Right cardiac atrium (tissue), 5 donors: Measurements from ENCODE around the gene TMEM121B. TPM values are rescaled to one million over a fixed set of nuclear protein-coding genes. Genes with fewer than 3 reads are reported as not detected.

Experiments used
- ATAC-seq, 2 donors: fragments of 200-7000 bp; cut with Tn5 transposase; one replicate each; pipeline versions ENCODE4 v1.8.0 to v1.9.1; 2020; ENCODE audit warnings: moderate library complexity in 2 of 2, mild to moderate bottlenecking in 1 of 2
- DNase-seq, 3 donors: peaks; one replicate each; pipeline ENCODE4 v3.0.0-alpha.2; 2020
- H3K27ac ChIP-seq: one replicate; pipeline ENCODE4 v1.5.1; 2013; ENCODE audit warnings: mild to moderate bottlenecking, low read length, control low read depth, moderate library complexity
- H3K27me3 ChIP-seq: one replicate; pipeline ENCODE4 v1.6.1; 2013; ENCODE audit not compliant: control insufficient read depth, insufficient read depth
- H3K4me1 ChIP-seq: one replicate; pipeline ENCODE4 v1.6.1; 2013; ENCODE audit warnings: low read length; ENCODE audit not compliant: control insufficient read depth, insufficient read depth
- H3K4me3 ChIP-seq: one replicate; pipeline ENCODE4 v1.5.1; 2013; ENCODE audit warnings: low read length, control low read depth
- H3K9me3 ChIP-seq: one replicate; pipeline ENCODE4 v1.6.1; 2013; ENCODE audit warnings: low read length; ENCODE audit not compliant: control insufficient read depth
- WGBS: extraction: QIAGEN DNeasy Blood & Tissue Kit; methylation state at CpG from one replicate; pipeline ENCODE4 v1.1.7; 2013; 5-methylcytosine and 5-hydroxymethylcytosine counted together
- intact Hi-C, 4 donors: fragments of 100-400 bp; cut with DNase I; formaldehyde crosslinking; loops; one replicate each; pipeline versions ENCODE4 v1.11.0 to v1.14.0; 2022 to 2023
- polyA plus RNA-seq: library from polyadenylated mRNA; stranded (reverse); fragments of 200-250 nt; gene quantifications from one replicate; pipeline ENCODE4 v1.2.3, GENCODE V29; 2013
- total RNA-seq, 4 donors: library from RNA; stranded (reverse); fragmentation: NEBNext Ultra II Directional; extraction: Animal tissue kit (Norgen Biotek cat#: 25700); gene quantifications; one replicate each; pipeline ENCODE4 v1.2.1, GENCODE V29; 2021
- donor health status: healthy with polysubstance abuse.
- donor health status: DM: no; HTN: yes; CAD: no.
- donor health status: DM: no; HTN: no; CAD: no.
- donor health status: DM: no; HTN: yes; CAD: no; lungs with severe emphysema.
- donor health status: DM: yes; HTN: yes; CAD: no.

TMEM121B gene
- total and polyA plus RNA-seq, 5 donors, result 0.56 to 1.9 (median 1.1) TPM

DNA sequence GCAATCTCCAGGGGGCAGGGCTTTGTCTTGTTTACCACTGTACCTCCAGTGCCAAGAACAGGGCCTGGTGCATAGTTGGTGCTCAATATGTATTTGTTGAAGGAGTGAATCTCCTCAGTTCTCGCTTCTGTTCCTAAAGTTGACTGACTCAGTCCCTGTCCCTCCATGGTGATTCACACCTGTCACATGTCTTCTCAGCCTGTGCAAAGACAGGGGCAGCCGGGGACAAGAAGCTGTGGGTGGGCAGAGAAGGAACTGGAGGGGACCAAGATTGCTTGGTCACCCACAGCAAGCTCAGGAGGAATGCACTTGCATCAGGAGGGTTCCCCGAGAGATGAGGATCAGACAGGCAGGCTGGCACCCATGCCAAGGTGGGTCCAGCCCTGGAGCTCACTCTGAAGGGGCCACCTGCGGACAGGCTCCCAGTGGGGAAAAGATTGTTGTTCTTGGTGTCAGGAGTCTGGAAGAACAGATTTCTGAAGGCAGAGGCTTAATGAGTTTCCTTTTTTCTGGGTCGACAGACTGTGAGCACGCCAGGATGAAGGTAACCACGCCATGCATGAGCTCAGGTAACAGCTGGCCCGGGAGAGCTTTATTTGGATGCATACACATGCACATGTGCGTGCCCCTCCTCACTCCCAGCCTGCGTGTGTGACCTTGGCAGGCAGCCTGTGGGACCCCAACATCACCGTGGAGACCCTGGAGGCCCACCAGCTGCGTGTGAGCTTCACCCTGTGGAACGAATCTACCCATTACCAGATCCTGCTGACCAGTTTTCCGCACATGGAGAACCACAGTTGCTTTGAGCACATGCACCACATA lies 19.5 kb downstream of the TMEM121B start:
- H3K4me3 ChIP-seq, result no peak overlapping the region
- intact Hi-C loops, result no loop called here
- H3K9me3 ChIP-seq, result no peaks in the 10 kb centered on the region
- H3K27me3 ChIP-seq, result no peaks in the 10 kb centered on the region
- H3K27ac ChIP-seq, result no peak overlapping the region
- DNase-seq (no peak), ATAC-seq (no peak)
- H3K4me1 ChIP-seq, result no peaks in the 10 kb centered on the region
- 89% methylated on average over 14 of the region's 14 CpGs for WGBS

DNA sequence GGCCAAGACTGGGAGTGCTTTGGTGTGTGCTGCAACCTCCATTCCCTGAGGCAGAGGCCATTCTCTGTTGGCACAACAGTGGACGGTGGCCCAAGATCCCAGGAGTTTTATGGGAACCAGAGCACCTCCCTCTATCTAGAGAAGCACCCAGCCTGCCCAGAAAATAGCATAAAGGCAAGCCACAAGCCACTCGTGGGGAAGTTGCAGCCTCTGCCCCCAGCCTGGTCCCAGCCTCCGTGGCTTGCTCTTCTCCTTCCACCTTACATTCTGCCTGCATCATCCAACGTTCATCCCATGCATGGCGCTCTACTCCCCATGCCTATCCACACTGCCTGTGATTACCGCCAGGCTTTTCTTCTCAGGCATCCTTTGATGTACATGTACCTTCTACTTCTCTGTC lies 20.5 kb downstream of the TMEM121B start:
- Histone ChIP-seq H3K27ac (no peak overlapping the region), H3K4me1 (no peaks in the 10 kb centered on the region), H3K4me3 (no peak overlapping the region), H3K27me3 (no peaks in the 10 kb centered on the region), H3K9me3 (no peaks in the 10 kb centered on the region)
- ATAC-seq (no peak), DNase-seq (no peak)
- 76% methylated on average over 6 of the region's 6 CpGs for WGBS
- intact Hi-C loops, result no loop called here

DNA sequence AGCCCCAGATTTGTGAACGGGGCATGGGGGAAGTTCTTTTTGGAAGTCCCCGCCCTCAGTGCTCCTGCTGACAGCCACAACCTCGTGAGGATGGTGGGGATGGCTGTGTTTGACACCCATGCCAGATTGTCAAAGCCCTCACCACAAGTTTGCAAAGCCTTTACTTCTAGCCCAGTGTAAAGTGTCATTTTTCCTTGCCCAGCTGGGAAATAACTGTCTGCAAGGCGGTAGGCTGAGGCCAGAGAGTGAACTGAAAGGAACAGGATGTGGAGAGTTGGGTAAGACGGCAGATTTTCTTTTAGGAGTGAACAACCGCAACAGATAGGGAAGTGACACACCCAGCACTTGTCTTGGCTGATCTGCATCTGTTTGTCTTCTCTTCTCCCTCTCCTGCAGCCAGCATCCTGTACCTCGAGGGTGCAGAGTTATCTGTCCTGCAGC lies 22.8 kb downstream of the TMEM121B start:
- ATAC-seq (peak; percentile 70 to 71), DNase-seq (peak in 1 of 3 donors; percentile 63)
- Histone ChIP-seq H3K9me3 (no peaks in the 10 kb centered on the region), H3K4me3 (no peak overlapping the region), H3K4me1 (no peaks in the 10 kb centered on the region), H3K27me3 (no peaks in the 10 kb centered on the region), H3K27ac (no peak overlapping the region)
- 67% methylated on average over 7 of the region's 7 CpGs for WGBS
- intact Hi-C loops, result no loop called here

DNA sequence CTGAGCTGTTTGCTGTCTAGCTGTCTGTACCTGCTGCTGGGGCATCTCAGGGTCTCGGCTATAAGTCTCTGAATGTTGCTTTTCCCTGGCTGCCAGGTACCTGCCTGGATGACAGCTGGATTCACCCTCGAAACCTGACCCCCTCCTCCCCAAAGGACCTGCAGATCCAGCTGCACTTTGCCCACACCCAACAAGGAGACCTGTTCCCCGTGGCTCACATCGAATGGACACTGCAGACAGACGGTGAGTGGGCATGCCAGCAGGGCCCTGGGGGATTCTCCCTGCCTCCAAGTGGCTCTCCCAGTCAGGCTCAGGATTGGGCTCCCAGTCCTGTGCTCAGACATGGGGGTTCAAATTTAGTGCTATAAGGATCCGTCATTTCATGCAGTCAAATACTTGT lies 23.5 kb downstream of the TMEM121B start:
- no peaks in the 10 kb centered on the region for H3K9me3 ChIP-seq
- intact Hi-C loops, result no loop called here
- ATAC-seq (no peak), DNase-seq (no peak)
- H3K27ac ChIP-seq, result no peak overlapping the region
- H3K4me1 ChIP-seq, result no peaks in the 10 kb centered on the region
- 84% methylated on average over 6 of the region's 6 CpGs for WGBS
- H3K27me3 ChIP-seq, result no peaks in the 10 kb centered on the region
- H3K4me3 ChIP-seq, result no peak overlapping the region

DNA sequence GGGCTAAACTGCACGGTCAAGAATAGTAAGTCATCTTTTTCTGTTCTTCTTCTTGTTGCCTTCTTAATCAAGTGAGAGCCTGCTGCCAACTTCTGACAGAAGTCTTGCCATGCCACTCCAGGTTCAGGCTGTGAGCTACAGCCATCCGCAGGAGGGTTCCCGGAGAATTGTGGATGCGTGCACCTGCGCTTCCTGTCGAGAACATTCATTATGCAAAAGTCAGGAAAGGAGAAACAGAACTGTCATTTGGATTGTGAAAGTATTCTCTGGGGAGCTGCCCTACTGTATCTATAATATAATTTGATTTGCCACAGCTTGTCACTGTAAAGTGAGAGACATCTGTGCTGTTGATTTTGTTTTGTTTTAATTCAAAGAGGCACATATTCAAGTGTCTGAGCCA lies 24.1 kb downstream of the TMEM121B start:
- no peaks in the 10 kb centered on the region for H3K27me3 ChIP-seq
- 78% methylated on average over 6 of the region's 6 CpGs for WGBS
- H3K4me3 ChIP-seq, result no peak overlapping the region
- intact Hi-C loops, result no loop called here
- no peaks in the 10 kb centered on the region for H3K9me3 ChIP-seq
- ATAC-seq, result no peak
- DNase-seq, result no peak
- no peak overlapping the region for H3K27ac ChIP-seq
- H3K4me1 ChIP-seq, result no peaks in the 10 kb centered on the region

DNA sequence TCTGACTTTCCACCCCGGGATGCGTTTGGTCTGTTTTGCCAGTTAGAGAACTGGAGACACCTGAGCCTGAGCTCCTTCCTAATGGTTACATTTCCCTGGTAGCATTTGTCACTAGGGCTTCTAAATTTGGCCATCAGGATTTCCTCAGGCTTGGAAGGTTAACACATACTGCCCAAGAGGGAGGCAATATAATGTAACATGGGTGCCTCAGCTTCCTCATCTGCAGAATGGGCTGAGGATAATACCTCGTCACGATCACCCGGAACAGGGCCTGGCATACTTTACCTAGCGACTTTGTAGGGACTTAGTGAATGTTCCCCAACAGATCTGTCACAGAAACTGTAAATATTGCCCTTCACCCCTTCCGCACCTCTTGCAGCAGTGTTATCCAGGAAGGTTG lies 25.1 kb downstream of the TMEM121B start:
- WGBS, result 93% methylated on average over 7 of the region's 7 CpGs
- intact Hi-C loops, result no loop called here
- H3K27ac ChIP-seq, result no peak overlapping the region
- no peaks in the 10 kb centered on the region for H3K27me3 ChIP-seq
- ATAC-seq, result no peak
- DNase-seq, result no peak
- H3K9me3 ChIP-seq, result no peaks in the 10 kb centered on the region
- no peak overlapping the region for H3K4me3 ChIP-seq
- H3K4me1 ChIP-seq, result no peaks in the 10 kb centered on the region

DNA sequence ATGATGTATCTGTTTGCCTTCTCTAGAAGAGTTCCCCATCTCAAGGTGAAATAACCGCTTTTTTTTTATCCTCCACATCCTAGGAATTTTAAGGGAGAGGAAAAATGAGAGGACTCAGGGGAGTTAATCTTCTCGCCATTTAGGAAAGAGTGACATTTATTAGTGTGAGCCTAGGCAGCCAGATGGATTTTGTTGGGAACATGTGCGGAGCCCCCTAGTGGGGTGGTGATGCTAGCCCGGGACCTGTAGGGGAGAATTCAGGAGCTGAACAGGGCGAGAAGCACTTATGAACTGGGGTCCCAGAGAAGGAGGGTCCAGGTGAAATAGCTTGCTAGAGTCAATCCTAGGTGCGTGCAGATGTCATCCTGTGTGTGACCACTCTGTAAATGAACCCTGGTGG lies 25.6 kb downstream of the TMEM121B start:
- H3K4me3 ChIP-seq, result no peak overlapping the region
- H3K9me3 ChIP-seq, result no peaks in the 10 kb centered on the region
- ATAC-seq (no peak), DNase-seq (no peak)
- intact Hi-C loops, result no loop called here
- no peaks in the 10 kb centered on the region for H3K4me1 ChIP-seq
- H3K27me3 ChIP-seq, result no peaks in the 10 kb centered on the region
- no peak overlapping the region for H3K27ac ChIP-seq
- 83% methylated on average over 6 of the region's 6 CpGs for WGBS

DNA sequence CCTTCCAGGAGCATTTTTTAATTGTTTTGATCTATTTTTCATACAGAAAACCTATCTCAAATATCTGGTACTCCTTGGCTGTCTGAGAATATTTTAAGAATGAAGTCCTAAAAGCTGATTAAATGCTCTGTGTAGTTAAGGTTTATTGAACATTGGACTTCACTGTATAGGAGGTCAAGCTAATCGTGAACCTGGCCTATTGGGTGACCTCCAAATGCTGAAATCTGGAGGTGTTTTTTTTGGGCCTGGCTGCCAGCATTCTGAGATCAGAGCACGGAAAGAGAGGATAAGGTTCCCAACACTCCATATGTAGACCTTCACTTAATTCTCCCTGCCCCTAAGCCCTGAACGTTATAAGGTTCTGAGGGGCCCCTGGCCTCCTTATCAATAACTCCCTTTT lies 28.1 kb downstream of the TMEM121B start:
- WGBS, result 60% methylated on average over 3 of the region's 3 CpGs
- Histone ChIP-seq H3K4me1 (no peaks in the 10 kb centered on the region), H3K27ac (no peak overlapping the region), H3K4me3 (no peak overlapping the region), H3K9me3 (no peaks in the 10 kb centered on the region), H3K27me3 (no peaks in the 10 kb centered on the region)
- ATAC-seq (no peak), DNase-seq (no peak)
- intact Hi-C loops, result no loop called here

DNA sequence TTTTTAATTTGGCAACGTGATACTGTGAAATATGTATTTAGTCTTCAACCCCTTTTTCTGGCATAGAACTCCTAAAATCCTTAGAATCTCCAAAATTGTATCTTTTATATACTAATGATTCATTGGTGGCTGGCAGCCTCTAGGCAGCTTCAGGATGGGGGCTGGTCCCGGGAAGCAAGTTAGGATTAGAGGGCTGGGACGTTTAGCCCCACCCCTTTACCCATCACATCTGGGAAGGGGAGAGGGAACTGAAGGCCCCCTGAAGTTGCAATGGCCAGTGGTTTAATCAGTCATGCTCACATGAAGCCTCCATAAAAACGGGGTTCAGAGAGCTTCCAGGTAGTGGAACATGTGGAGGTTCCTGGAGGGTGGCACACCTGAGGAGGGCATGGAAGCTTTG lies 29.3 kb downstream of the TMEM121B start:
- H3K4me1 ChIP-seq, result no peaks in the 10 kb centered on the region
- 68% methylated on average over 4 of the region's 4 CpGs for WGBS
- ATAC-seq, result no peak

DNA sequence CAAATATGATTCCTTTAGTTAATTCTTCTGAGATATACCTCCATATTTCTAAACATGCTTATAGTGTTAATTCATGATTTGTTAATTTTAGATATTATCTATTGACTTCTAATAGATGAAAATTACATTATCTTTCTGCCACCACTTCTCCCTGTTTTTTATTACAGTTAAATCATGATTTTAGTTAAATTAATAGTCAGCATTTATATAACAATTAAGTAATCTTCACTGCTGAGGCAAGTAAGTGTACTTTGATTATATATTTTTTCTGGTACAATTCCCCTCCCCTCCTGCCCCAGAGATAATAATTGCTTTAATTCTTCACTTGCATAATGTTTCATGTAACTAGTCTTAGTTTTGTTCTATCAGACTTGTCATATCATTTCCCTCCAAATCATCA lies 30.6 kb downstream of the TMEM121B start:
- DNase-seq, result no peak
- intact Hi-C loops, result no loop called here
- Histone ChIP-seq H3K4me3 (no peak overlapping the region), H3K9me3 (no peaks in the 10 kb centered on the region), H3K27ac (no peak overlapping the region), H3K4me1 (peaks cover 2% of the 10 kb centered on the region), H3K27me3 (no peaks in the 10 kb centered on the region)
- no peak for ATAC-seq

More for the DNA sequence above, 29.3 kb downstream of the TMEM121B start:
- H3K9me3 ChIP-seq, result no peaks in the 10 kb centered on the region
- H3K27ac ChIP-seq, result no peak overlapping the region
- no peak for DNase-seq
- intact Hi-C loops, result no loop called here
- no peak overlapping the region for H3K4me3 ChIP-seq
- H3K27me3 ChIP-seq, result no peaks in the 10 kb centered on the region

DNA sequence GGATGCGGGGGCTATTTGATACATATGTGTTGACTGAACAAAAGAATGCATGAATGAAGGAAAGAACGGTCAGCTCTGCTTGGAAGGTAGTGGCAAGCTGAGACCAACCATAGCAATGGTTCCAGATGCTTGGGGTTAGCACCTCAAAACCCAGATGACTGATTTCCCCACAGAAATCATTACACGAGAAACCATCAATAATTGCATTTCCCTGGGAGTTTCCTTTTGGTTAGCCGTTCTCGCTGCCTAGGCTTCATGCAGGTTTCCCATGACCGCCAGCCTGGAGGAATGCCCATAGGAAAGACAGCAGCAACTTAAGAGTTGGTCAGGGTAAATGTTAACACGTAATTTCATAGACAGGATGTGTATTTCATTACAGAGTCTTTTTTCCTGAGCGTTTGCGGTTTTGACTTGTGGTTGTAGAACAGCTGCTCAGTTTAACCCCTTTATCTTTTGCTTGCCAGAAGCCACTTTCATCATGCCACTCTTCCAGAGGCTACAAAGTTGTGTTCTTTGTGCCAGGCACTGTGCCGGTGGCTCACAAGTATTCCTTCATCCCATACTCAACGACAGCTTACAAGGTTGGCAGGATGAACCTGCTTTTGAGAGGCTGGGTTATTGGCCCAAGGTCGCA lies 33.5 kb downstream of the TMEM121B start:
- Histone ChIP-seq H3K4me1 (peaks cover 2% of the 10 kb centered on the region), H3K4me3 (no peak overlapping the region)
- intact Hi-C loops, result loop anchor here in 2 of 4 donors (10.0 kb wide), 2 partner anchors 77 to 417 kb away; no protein-coding TSS in a partner anchor

More for the DNA sequence above, 33.5 kb downstream of the TMEM121B start:
- H3K27ac ChIP-seq, result no peak overlapping the region
- H3K27me3 ChIP-seq, result no peaks in the 10 kb centered on the region
- ATAC-seq (no peak), DNase-seq (no peak)
- H3K9me3 ChIP-seq, result no peaks in the 10 kb centered on the region
- 70% methylated on average over 12 of the region's 12 CpGs for WGBS
